HEK293 (cell line): ENCODE measurements around the gene ZNF524.

ENCODE experiments used
- CTCF ChIA-PET: fragments of 350-600 bp; formaldehyde crosslinking; extraction: SDS; loops from one replicate; lab custom pipeline; 2021; ENCODE audit warnings: antibody characterized with exemption; lab: Yijun Ruan, JAX
- POLR2A ChIA-PET: fragments of 300-600 bp; formaldehyde crosslinking; extraction: SDS; loops from one replicate; lab custom pipeline; 2020; ENCODE audit warnings: antibody characterized with exemption, inconsistent platforms; lab: Yijun Ruan, JAX
- H3K27ac ChIP-seq: fragments of 200-500 bp; sonication (Bioruptor generic); 2 replicates; pipeline ENCODE4 v1.5.1; 2014; ENCODE audit warnings: low read depth, low read length, control low read depth, inconsistent platforms; ENCODE audit errors: extremely low read depth
- H3K36me3 ChIP-seq, 2 experiments: fragments of 200-500 bp in 1 of 2; sonication (Bioruptor generic) in 1 of 2; 1 replicate in 1 of 2; 2 replicates in 1 of 2; pipeline ENCODE4 v1.5.1; 2014 to 2017; ENCODE audit warnings: inconsistent platforms in 2 of 2, low read length in 2 of 2; ENCODE audit not compliant: control insufficient read depth in 2 of 2, insufficient read depth in 1 of 2
- H3K4me1 ChIP-seq: fragments of 200-500 bp; sonication (Bioruptor generic); 2 replicates; pipeline ENCODE4 v1.5.1; 2014; ENCODE audit warnings: mild to moderate bottlenecking, low read length, inconsistent platforms; ENCODE audit not compliant: control insufficient read depth, insufficient read depth
- H3K4me3 ChIP-seq: 2 replicates; pipeline ENCODE4 v1.5.1; 2011; ENCODE audit warnings: low read depth, mild to moderate bottlenecking, control low read depth, low read length, moderate library complexity
- H3K9me3 ChIP-seq: fragments of 200-500 bp; sonication (Bioruptor generic); 2 replicates; pipeline ENCODE4 v1.5.1; 2014; ENCODE audit warnings: low read depth, low read length, inconsistent platforms; ENCODE audit not compliant: control insufficient read depth, insufficient read depth
- SP2 ChIP-seq: fragments of 450-650 bp; formaldehyde crosslinking; IDR thresholded peaks from 2 replicates; pipeline ENCODE4 v1.5.1; 2016; ENCODE audit warnings: missing biosample characterization, missing genetic modification characterization
- ZNF146 ChIP-seq: fragments of 450-650 bp; formaldehyde crosslinking; IDR thresholded peaks from 2 replicates; pipeline ENCODE4 v1.5.1; 2016; ENCODE audit warnings: missing biosample characterization, missing genetic modification characterization
- ZNF19 ChIP-seq: fragments of 450-650 bp; formaldehyde crosslinking; IDR thresholded peaks from 2 replicates; pipeline ENCODE4; 2016; ENCODE audit warnings: missing biosample characterization, missing genetic modification characterization, low read depth
- ZNF202 ChIP-seq: fragments of 450-650 bp; formaldehyde crosslinking; IDR thresholded peaks from 2 replicates; pipeline ENCODE4 v1.5.1; 2016; ENCODE audit warnings: missing biosample characterization, missing genetic modification characterization, borderline replicate concordance
- ZNF221 ChIP-seq: fragments of 450-650 bp; formaldehyde crosslinking; IDR thresholded peaks from 2 replicates; pipeline ENCODE4 v1.5.1; 2017; ENCODE audit warnings: missing biosample characterization, missing genetic modification characterization, borderline replicate concordance
- ZNF239 ChIP-seq: fragments of 450-650 bp; formaldehyde crosslinking; IDR thresholded peaks from 2 replicates; pipeline ENCODE4 v1.5.1; 2016; ENCODE audit warnings: missing biosample characterization, missing genetic modification characterization
- ZNF292 ChIP-seq: fragments of 450-650 bp; formaldehyde crosslinking; IDR thresholded peaks from 2 replicates; pipeline ENCODE4 v1.5.1; 2016; ENCODE audit warnings: low read depth, missing biosample characterization, missing genetic modification characterization, borderline replicate concordance
- ZNF335 ChIP-seq: fragments of 450-650 bp; formaldehyde crosslinking; conservative IDR thresholded peaks from 2 replicates; pipeline ENCODE4 v1.5.1; 2016; ENCODE audit warnings: missing biosample characterization, missing genetic modification characterization
- ZNF341 ChIP-seq: fragments of 450-650 bp; formaldehyde crosslinking; IDR thresholded peaks from 2 replicates; pipeline ENCODE4; 2016; ENCODE audit warnings: low read depth, missing biosample characterization, missing genetic modification characterization
- ZNF596 ChIP-seq: fragments of 450-650 bp; IDR thresholded peaks from 2 replicates; pipeline ENCODE4 v1.5.0; 2018; ENCODE audit warnings: missing biosample characterization, mild to moderate bottlenecking, missing genetic modification characterization, moderate library complexity
- ZNF677 ChIP-seq: fragments of 450-650 bp; IDR thresholded peaks from 2 replicates; pipeline ENCODE4 v1.5.0; 2018; ENCODE audit warnings: missing biosample characterization, mild to moderate bottlenecking, missing genetic modification characterization, moderate library complexity
- ZNF791 ChIP-seq: fragments of 450-650 bp; formaldehyde crosslinking; IDR thresholded peaks from 2 replicates; pipeline ENCODE4 v1.5.1; 2016; ENCODE audit warnings: missing biosample characterization, missing genetic modification characterization
- TF ChIP-seq, protein P1 (sequence below): fragments of 450-650 bp; formaldehyde crosslinking; IDR thresholded peaks from 2 replicates; pipeline ENCODE4 v1.5.1; 2017; ENCODE audit warnings: missing biosample characterization, mild to moderate bottlenecking, missing genetic modification characterization, moderate library complexity
- TF ChIP-seq, protein P2 (sequence below): fragments of 450-650 bp; formaldehyde crosslinking; IDR thresholded peaks from 2 replicates; pipeline ENCODE4 v1.5.1; 2017; ENCODE audit warnings: missing biosample characterization, missing genetic modification characterization
- TF ChIP-seq, protein P3 (sequence below): fragments of 450-650 bp; formaldehyde crosslinking; IDR thresholded peaks from 2 replicates; pipeline ENCODE4 v1.5.1; 2016; ENCODE audit warnings: missing biosample characterization, missing genetic modification characterization
- TF ChIP-seq, protein P4 (sequence below): fragments of 450-650 bp; formaldehyde crosslinking; IDR thresholded peaks from 2 replicates; pipeline ENCODE4 v1.5.1; 2016; ENCODE audit warnings: missing biosample characterization, missing genetic modification characterization
- TF ChIP-seq, protein P5 (sequence below): fragments of 450-650 bp; formaldehyde crosslinking; IDR thresholded peaks from 2 replicates; pipeline ENCODE4 v1.5.1; 2016; ENCODE audit warnings: missing biosample characterization, missing genetic modification characterization

Gene ZNF524

DNA sequence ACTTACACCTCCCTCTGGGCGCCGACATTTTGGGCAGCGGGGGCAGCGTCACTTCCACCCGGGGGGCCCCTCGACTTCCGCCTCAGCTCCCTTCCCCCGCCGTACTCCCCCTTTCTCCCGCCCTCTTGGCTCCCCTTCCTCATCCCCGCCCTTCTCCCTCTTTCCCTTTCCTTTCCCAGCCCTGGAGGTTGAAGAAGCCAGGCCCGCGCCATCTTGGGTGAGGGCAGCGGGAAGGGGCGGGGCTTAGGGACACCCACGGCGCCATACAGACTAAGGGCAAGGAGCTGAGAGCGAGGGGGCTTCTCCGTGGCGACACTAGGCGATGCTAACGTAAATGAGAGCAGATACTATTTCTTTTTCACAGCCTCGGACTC lies 633 bp upstream of the ZNF524 start, which contains the start of gene FIZ1 (continued):
- no peak for TF ChIP-seq ZNF221 (tag by site-specific recombination)
- 0 out of 2 replicates have a peak, but pooled peaks have one; percentile 9 for TF ChIP-seq ZNF341 (tag by site-specific recombination)
- no peak for TF ChIP-seq ZNF146 (tag by site-specific recombination)
- no peak for TF ChIP-seq ZNF791 (tag by site-specific recombination)
- no peak for TF ChIP-seq ZNF292
- TF ChIP-seq, all 188 proteins: peak for 47

DNA sequence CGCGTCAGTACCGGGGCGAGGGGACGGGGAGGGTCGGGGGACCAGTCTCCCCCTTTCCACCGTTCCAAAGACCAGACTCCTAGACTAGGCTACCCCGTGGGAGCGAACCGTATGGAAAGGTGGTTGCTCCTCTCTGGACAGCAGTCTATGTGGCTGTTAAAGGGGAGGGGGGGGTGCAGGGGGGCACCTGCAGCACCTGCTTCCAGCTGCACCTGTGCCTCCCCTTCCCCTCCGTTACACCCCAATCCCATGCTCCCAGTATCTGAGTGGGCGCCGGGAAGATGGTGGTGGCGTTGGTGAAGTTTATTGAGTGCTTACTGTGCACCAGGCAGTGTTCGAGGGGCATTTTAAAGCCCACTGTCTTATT lies 557 bp downstream of the ZNF524 start:
- Histone ChIP-seq H3K4me3 (peak overlapping the region; percentile 97), H3K9me3 (no peaks in the 10 kb centered on the region), H3K27ac (peak overlapping the region; percentile 66)
- ChIA-PET POLR2A (interaction anchor here (0.5 to 4.4 kb wide), 10 partner anchors 14 to 341 kb away, joined by 3 to 71 read pairs (median 10); partner anchors contain the start of genes ISOC2, KMT5C, NAT14 and PPP6R1), CTCF (interaction anchor here (2.9 kb wide), 1 partner anchor 133 kb away, joined by 8 read pairs; no protein-coding TSS in a partner anchor)
- TF ChIP-seq, protein P1, sequence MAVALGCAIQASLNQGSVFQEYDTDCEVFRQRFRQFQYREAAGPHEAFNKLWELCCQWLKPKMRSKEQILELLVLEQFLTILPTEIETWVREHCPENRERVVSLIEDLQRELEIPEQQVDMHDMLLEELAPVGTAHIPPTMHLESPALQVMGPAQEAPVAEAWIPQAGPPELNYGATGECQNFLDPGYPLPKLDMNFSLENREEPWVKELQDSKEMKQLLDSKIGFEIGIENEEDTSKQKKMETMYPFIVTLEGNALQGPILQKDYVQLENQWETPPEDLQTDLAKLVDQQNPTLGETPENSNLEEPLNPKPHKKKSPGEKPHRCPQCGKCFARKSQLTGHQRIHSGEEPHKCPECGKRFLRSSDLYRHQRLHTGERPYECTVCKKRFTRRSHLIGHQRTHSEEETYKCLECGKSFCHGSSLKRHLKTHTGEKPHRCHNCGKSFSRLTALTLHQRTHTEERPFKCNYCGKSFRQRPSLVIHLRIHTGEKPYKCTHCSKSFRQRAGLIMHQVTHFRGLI (tag by site-specific recombination) = peak; percentile 38; the same call in 1 of the 2 replicates
- TF ChIP-seq, protein P2, sequence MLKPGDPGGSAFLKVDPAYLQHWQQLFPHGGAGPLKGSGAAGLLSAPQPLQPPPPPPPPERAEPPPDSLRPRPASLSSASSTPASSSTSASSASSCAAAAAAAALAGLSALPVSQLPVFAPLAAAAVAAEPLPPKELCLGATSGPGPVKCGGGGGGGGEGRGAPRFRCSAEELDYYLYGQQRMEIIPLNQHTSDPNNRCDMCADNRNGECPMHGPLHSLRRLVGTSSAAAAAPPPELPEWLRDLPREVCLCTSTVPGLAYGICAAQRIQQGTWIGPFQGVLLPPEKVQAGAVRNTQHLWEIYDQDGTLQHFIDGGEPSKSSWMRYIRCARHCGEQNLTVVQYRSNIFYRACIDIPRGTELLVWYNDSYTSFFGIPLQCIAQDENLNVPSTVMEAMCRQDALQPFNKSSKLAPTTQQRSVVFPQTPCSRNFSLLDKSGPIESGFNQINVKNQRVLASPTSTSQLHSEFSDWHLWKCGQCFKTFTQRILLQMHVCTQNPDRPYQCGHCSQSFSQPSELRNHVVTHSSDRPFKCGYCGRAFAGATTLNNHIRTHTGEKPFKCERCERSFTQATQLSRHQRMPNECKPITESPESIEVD (tag by site-specific recombination) = no peak
- TF ChIP-seq, protein P3, sequence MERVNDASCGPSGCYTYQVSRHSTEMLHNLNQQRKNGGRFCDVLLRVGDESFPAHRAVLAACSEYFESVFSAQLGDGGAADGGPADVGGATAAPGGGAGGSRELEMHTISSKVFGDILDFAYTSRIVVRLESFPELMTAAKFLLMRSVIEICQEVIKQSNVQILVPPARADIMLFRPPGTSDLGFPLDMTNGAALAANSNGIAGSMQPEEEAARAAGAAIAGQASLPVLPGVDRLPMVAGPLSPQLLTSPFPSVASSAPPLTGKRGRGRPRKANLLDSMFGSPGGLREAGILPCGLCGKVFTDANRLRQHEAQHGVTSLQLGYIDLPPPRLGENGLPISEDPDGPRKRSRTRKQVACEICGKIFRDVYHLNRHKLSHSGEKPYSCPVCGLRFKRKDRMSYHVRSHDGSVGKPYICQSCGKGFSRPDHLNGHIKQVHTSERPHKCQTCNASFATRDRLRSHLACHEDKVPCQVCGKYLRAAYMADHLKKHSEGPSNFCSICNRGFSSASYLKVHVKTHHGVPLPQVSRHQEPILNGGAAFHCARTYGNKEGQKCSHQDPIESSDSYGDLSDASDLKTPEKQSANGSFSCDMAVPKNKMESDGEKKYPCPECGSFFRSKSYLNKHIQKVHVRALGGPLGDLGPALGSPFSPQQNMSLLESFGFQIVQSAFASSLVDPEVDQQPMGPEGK (tag by site-specific recombination) = peak; percentile 58
- TF ChIP-seq ZNF239 (tag by site-specific recombination) = no peak
- TF ChIP-seq ZNF596 = no peak
- no peak for TF ChIP-seq ZNF677 (tag by site-specific recombination)
- peak; percentile 10; the same call in 1 of the 2 replicates for TF ChIP-seq ZNF335
- TF ChIP-seq, protein P4, sequence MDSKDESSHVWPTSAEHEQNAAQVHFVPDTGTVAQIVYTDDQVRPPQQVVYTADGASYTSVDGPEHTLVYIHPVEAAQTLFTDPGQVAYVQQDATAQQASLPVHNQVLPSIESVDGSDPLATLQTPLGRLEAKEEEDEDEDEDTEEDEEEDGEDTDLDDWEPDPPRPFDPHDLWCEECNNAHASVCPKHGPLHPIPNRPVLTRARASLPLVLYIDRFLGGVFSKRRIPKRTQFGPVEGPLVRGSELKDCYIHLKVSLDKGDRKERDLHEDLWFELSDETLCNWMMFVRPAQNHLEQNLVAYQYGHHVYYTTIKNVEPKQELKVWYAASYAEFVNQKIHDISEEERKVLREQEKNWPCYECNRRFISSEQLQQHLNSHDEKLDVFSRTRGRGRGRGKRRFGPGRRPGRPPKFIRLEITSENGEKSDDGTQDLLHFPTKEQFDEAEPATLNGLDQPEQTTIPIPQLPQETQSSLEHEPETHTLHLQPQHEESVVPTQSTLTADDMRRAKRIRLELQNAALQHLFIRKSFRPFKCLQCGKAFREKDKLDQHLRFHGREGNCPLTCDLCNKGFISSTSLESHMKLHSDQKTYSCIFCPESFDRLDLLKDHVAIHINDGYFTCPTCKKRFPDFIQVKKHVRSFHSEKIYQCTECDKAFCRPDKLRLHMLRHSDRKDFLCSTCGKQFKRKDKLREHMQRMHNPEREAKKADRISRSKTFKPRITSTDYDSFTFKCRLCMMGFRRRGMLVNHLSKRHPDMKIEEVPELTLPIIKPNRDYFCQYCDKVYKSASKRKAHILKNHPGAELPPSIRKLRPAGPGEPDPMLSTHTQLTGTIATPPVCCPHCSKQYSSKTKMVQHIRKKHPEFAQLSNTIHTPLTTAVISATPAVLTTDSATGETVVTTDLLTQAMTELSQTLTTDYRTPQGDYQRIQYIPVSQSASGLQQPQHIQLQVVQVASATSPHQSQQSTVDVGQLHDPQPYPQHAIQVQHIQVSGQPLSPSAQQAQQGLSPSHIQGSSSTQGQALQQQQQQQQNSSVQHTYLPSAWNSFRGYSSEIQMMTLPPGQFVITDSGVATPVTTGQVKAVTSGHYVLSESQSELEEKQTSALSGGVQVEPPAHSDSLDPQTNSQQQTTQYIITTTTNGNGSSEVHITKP (tag by site-specific recombination) = peak; percentile 21; the same call in 1 of the 2 replicates
- TF ChIP-seq ZNF202 (tag by site-specific recombination) = no peak
- TF ChIP-seq, protein P5, sequence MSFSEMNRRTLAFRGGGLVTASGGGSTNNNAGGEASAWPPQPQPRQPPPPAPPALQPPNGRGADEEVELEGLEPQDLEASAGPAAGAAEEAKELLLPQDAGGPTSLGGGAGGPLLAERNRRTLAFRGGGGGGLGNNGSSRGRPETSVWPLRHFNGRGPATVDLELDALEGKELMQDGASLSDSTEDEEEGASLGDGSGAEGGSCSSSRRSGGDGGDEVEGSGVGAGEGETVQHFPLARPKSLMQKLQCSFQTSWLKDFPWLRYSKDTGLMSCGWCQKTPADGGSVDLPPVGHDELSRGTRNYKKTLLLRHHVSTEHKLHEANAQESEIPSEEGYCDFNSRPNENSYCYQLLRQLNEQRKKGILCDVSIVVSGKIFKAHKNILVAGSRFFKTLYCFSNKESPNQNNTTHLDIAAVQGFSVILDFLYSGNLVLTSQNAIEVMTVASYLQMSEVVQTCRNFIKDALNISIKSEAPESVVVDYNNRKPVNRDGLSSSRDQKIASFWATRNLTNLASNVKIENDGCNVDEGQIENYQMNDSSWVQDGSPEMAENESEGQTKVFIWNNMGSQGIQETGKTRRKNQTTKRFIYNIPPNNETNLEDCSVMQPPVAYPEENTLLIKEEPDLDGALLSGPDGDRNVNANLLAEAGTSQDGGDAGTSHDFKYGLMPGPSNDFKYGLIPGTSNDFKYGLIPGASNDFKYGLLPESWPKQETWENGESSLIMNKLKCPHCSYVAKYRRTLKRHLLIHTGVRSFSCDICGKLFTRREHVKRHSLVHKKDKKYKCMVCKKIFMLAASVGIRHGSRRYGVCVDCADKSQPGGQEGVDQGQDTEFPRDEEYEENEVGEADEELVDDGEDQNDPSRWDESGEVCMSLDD = peak; percentile 76
- no peak for TF ChIP-seq ZNF19 (tag by site-specific recombination)
- 0 out of 2 replicates have a peak, but pooled peaks have one; percentile 5 for TF ChIP-seq SP2 (tag by site-specific recombination)
- TF ChIP-seq, all 188 proteins: peak for 6
- H3K36me3 ChIP-seq = peaks cover 10 to 17% of the 10 kb centered on the region in 2 experiments; a peak in 2 of 3 replicates
- H3K4me1 ChIP-seq = peaks cover 3% of the 10 kb centered on the region; the same call in 1 of the 2 replicates
